HG02938 (cell line): ENCODE measurements around the gene CAPN5.
A peak's percentile ranks its signal among the peaks of the same experiment; 100 is the strongest.

ENCODE experiments used
- ATAC-seq: cut with Tn5 transposase; IDR thresholded peaks from one replicate; pipeline ENCODE4 v1.9.1; 2021; ENCODE audit warnings: mild to moderate bottlenecking, moderate library complexity; ENCODE audit not compliant: unreplicated experiment

Gene CAPN5

GRCh38 chr11:77081976-77082836, 15.4 kb downstream of the CAPN5 start:
- ATAC-seq = no peak

GRCh38 chr11:77082838-77083565, 16.2 kb downstream of the CAPN5 start:
- no peak for ATAC-seq

- no peak for ATAC-seq
These were observed 16.9 kb downstream of the CAPN5 start for GRCh38 chr11:77083566-77084245.

DNA sequence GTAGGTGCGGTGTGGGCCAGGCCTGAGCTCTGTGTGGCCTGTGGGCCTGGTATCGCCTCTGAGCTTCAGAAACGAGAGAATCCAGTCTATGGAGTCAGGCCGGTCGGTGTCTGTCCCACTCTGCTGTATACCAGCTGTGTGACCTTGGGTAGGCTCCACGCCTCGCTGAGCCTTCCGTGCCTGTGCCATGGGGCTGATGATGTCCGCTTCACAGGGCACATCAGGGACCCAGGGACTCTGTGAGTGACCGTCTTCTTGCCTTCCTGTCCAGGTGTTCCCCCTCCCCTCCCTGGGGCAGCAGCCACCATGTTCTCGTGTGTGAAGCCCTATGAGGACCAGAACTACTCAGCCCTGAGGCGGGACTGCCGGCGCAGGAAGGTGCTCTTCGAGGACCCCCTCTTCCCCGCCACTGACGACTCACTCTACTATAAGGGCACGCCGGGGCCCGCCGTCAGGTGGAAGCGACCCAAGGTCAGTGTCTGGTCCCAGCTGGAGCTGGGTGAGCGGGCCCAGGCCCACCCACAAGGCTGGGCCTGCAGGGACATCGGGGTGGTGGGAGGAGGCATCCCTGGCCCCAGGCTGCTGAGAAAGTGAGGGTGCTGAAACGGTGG, 17.9 kb downstream of the CAPN5 start:
- ATAC-seq = no peak

- ATAC-seq = no peak
These were observed 18.9 kb downstream of the CAPN5 start for GRCh38 chr11:77085652-77086051.

- ATAC-seq = no peak
These were observed 20.0 kb downstream of the CAPN5 start for GRCh38 chr11:77086521-77087472.

- no peak for ATAC-seq
These were observed 21.0 kb downstream of the CAPN5 start for GRCh38 chr11:77087723-77088225.

DNA sequence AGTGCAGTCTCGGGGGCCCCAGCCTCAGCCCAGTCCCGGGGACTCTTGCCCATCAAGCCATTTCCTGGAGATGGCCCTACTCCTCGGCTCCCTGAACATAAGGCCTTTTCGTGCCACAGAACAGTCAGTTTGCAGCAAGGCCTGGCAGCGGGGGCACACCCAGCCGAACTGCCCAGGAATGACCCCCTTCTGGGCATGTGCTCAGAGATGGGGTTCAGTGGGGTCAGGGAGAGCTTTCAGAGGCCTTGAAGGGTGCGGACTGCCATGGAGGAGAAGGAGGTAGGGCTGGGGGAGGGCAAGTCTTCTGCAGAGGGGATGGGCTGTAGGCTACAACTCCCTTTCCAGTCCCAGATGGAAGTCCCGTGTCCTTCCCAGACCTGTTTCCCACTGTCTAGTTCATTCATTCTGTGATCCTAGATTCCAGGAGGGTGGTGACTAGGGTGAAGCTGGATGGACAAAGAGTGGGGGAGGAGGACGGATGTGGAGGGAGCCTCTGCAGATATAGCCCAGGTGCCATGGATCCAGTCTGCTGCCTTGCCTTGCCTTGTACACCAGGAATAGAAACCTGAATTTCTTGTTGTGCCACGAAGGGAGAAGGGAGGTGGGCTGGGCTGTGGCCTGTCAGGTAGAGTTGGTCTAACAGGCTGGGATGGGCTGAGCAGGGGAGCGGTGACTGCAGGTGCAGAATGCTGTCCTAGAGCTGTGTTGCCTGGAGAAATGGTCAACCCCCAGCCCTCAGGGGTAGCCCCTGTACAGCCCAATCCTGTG, 21.6 kb downstream of the CAPN5 start:
- no peak for ATAC-seq

- no peak for ATAC-seq
These were observed 22.3 kb downstream of the CAPN5 start for GRCh38 chr11:77089004-77089545.

DNA sequence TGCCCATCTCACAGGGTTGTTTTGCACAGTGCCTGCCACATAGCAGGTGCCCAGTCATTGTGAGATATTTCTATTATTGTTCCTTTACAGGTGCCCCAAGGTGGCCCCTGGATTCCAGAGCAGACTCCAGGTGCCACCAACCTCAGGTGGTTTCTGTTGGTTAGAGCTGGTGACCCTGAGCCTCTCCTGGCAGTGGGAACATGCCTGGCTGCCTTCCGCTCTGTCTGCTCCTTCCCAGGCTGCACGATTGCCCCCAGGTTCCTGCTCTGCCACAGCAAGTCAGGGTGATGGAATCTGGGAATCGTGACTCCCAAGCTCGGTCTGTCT, 23.2 kb downstream of the CAPN5 start:
- ATAC-seq = no peak

DNA sequence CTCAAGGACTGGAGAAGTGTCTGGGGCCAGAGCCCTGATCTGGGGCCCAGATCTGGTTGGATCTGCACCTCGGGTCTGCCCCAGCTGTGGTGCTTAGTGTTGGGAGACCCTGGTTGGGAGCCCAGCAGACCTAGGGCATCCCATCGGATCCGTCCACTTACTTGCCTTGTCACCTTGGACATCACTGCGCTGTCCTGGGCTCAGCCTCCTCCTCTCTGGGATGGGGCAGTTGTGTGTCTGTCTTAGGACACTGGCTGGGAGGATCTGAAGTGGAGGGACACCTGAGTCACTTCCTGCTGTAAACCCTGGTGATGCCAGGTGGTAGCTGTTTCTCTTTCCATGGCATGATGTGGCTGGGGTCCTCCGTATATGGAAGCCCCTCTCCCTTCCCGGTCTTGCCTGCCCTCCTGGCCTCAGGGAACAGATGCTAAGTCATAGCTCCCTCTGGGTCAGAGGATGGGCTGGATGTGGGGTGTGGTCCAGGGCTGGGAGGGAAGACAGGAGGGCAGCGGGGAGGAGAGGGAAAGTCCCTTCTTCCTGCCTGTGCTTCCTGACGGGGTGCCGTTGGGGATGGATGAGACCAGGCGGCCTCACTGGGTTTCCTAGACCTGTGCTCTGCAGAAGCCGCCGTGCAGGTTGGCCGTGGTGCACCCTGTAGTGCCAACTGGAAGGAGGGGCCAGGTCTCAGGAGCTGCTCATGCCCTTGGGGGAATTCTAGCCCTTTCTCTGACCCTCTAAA, 23.8 kb downstream of the CAPN5 start:
- peak; percentile 17 for ATAC-seq

GRCh38 chr11:77091146-77091940, 24.6 kb downstream of the CAPN5 start:
- ATAC-seq = peak; percentile 75

DNA sequence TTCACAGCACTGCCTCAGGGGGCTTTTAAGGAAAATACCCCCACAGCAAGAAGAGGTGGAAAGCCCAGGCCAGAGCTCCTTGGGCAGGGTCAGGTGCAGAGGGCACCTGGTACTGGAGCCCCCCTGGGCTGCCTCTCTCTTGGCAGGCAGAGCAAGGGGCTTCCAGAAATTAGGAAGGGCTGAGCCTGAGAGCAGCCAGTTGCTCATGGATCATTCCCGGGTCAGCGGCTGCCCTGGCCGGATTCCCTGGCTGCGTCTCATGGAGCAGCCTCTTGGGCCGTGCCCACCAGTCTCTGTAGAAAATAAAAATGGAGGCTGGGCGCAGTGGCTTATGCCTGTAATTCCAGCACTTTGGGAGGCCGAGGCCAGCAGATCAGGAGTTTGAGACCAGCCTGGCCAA, 25.6 kb downstream of the CAPN5 start:
- no peak for ATAC-seq

DNA sequence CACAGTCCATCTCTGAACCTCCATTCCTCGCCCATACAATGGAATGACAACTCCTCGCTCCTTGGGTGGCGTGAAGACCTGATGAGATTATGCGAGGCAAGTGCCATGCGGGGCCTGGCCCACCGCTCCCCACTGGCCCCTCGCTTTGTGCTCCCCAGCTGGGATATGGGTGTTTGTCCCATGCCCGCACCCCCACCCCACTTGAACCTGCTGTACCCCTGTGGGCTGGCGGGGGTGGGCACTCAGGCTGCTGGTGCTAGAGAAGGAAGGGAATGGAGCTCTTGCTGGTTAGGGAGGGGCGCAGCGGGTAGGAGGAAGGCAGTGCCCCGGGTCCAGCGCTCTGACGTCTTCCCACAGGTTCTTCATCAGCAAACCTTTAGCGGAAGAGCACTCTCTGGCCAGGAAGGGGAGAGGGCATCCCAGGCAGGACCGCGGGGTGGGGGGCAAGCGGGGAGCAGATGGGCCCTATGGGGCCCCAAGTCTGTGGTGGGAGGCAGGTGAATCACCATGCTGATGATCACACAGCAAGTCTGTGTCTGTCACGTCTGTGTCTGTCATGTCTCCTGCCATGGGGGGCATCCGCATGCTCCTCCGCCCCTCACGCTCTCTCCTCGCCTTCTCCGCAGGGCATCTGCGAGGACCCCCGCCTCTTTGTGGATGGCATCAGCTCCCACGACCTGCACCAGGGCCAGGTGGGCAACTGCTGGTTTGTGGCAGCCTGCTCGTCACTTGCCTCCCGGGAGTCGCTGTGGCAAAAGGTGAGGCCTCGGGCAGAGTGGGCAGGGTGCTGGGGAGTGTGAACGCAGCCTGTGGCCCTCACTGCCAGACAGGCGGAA, 26.5 kb downstream of the CAPN5 start:
- ATAC-seq = no peak

- no peak for ATAC-seq
These were observed 27.4 kb downstream of the CAPN5 start for GRCh38 chr11:77093987-77094840.
